AG09309 (cell line): Measurements from ENCODE around the gene TLN1.

Experiments
- DNase-seq: peaks from one replicate; pipeline ENCODE4 v3.0.0-alpha.2; 2010; ENCODE audit warnings: low read depth
- H3K4me3 ChIP-seq: 2 replicates; pipeline ENCODE4 v1.5.1; 2011; ENCODE audit warnings: mild to moderate bottlenecking, low read depth, low read length, moderate library complexity; ENCODE audit not compliant: control insufficient read depth
- CTCF ChIP-seq: IDR thresholded peaks from 2 replicates; pipeline ENCODE4 v1.5.1; 2011; ENCODE audit warnings: mild to moderate bottlenecking, low read depth, low read length, inconsistent platforms; ENCODE audit not compliant: insufficient read depth, control insufficient read depth; ENCODE audit errors: missing control alignments

Gene TLN1

GRCh38 chr9:35728041-35728971 lies 3.7 kb downstream of the TLN1 start:
- no peak for TF ChIP-seq CTCF
- DNase-seq, result peak; percentile 67
- H3K4me3 ChIP-seq, result peak overlapping the region; percentile 45

- H3K4me3 ChIP-seq, result peak overlapping the region; percentile 45
Measured at GRCh38 chr9:35727676-35728040, 4.3 kb downstream of the TLN1 start.

GRCh38 chr9:35726931-35727330 lies 5.1 kb downstream of the TLN1 start:
- peak; percentile 37 for TF ChIP-seq CTCF
- peak; percentile 29 for DNase-seq
- H3K4me3 ChIP-seq, result peak overlapping the region; percentile 4

More at GRCh38 chr9:35727676-35728040, 4.3 kb downstream of the TLN1 start:
- TF ChIP-seq CTCF, result no peak
- DNase-seq, result no peak

GRCh38 chr9:35725362-35725761 lies 6.6 kb downstream of the TLN1 start:
- no peak overlapping the region for H3K4me3 ChIP-seq

GRCh38 chr9:35723908-35724307 lies 8.1 kb downstream of the TLN1 start:
- no peak overlapping the region for H3K4me3 ChIP-seq
- no peak for DNase-seq
- no peak for TF ChIP-seq CTCF

More at GRCh38 chr9:35725362-35725761, 6.6 kb downstream of the TLN1 start:
- no peak for DNase-seq
- no peak for TF ChIP-seq CTCF

- no peak overlapping the region for H3K4me3 ChIP-seq
- no peak for TF ChIP-seq CTCF
- DNase-seq, result no peak
Measured at GRCh38 chr9:35723426-35723825, 8.6 kb downstream of the TLN1 start.
